K562 (cell line): ENCODE results near the gene PSMG3. TPM values are rescaled to one million over a fixed set of nuclear protein-coding genes. Genes with fewer than 3 reads are reported as not detected.

Source experiments
- ATAC-seq: fragments of 200-7000 bp; cut with Tn5 transposase; 3 replicates; pipeline ENCODE4 v1.9.1; 2020; ENCODE audit warnings: moderate library complexity
- BruUV-seq: library from RNA; stranded (reverse); fragments of 400-500 nt; replicated peaks from 2 replicates; lab custom pipeline; 2021; lab: Mats Ljungman, UMichigan
- CTCF ChIA-PET: fragments of 300-600 bp; formaldehyde crosslinking; extraction: SDS; loops from one replicate; lab custom pipeline; 2021; ENCODE audit warnings: low intra/inter-chr PET ratio; lab: Yijun Ruan, JAX
- POLR2A ChIA-PET: fragments of 300-600, 350-650 bp; sonication (Branson Sonifier 250); formaldehyde crosslinking; extraction: SDS; loops from one replicate; lab custom pipeline; 2021; ENCODE audit warnings: antibody characterized with exemption, inconsistent platforms; lab: Yijun Ruan, JAX
- DNase-seq, 4 experiments: peaks; one replicate each; pipeline versions ENCODE4 v3.0.0 to v3.0.0-alpha.2; 2011 to 2018; ENCODE audit warnings: low spot score in 3 of 4, mixed read lengths in 3 of 4; ENCODE audit errors: extremely low read depth in 1 of 4
- FAIRE-seq: peaks from 2 replicates; lab custom pipeline; 2011; peaks lifted over from hg19 to GRCh38; lab: Jason Lieb, UNC
- H2AFZ ChIP-seq: 2 replicates; pipeline ENCODE4 v1.6.0; 2011; ENCODE audit warnings: low read depth, low read length, control low read depth, inconsistent platforms
- H3K27ac ChIP-seq: fragments of 200-600 bp; 3 replicates; pipeline ENCODE4 v1.8.0; 2011; ENCODE audit warnings: low read depth, mild to moderate bottlenecking, control low read depth, inconsistent platforms, low read length, moderate library complexity, mixed read lengths; ENCODE audit errors: extremely low read depth
- H3K27me3 ChIP-seq, 2 experiments: fragments of 300-600 bp in 1 of 2; 2 replicates in 1 of 2; 3 replicates in 1 of 2; pipeline versions ENCODE4 v1.6.0 to v1.8.0; 2011; ENCODE audit warnings: inconsistent platforms in 2 of 2, low read length in 2 of 2, mild to moderate bottlenecking in 1 of 2, mixed read lengths in 1 of 2, moderate library complexity in 1 of 2; ENCODE audit not compliant: control insufficient read depth in 2 of 2, insufficient read depth in 2 of 2
- H3K36me3 ChIP-seq: fragments of 300-600 bp; 3 replicates; pipeline ENCODE4 v1.8.0; 2011; ENCODE audit warnings: mild to moderate bottlenecking, low read length, inconsistent platforms; ENCODE audit not compliant: control insufficient read depth, insufficient read depth
- H3K4me1 ChIP-seq, 2 experiments: fragments of 200-600 bp in 1 of 2; replicated peaks in 1 of 2; 2 replicates in 1 of 2; 3 replicates in 1 of 2; pipeline versions ENCODE4 v1.5.1 to v1.8.0; 2011; ENCODE audit warnings: inconsistent platforms in 2 of 2, low read length in 2 of 2, mild to moderate bottlenecking in 1 of 2, mixed read lengths in 1 of 2, moderate library complexity in 1 of 2; ENCODE audit not compliant: control insufficient read depth in 2 of 2, insufficient read depth in 2 of 2
- H3K4me2 ChIP-seq: 2 replicates; pipeline ENCODE4 v1.6.1; 2011; ENCODE audit warnings: low read length, control low read depth, inconsistent platforms, mixed read lengths; ENCODE audit not compliant: insufficient read depth
- H3K4me3 ChIP-seq: fragments of 200-600 bp; sonication (generic), shearing (Covaris generic); 2 replicates; pipeline ENCODE4 v1.5.1; 2016; ENCODE audit warnings: control low read depth, inconsistent platforms
- H3K79me2 ChIP-seq: fragments of 200-600 bp; 3 replicates; pipeline ENCODE4 v1.8.0; 2011; ENCODE audit warnings: low read length, inconsistent platforms; ENCODE audit not compliant: control insufficient read depth, insufficient read depth
- H3K9ac ChIP-seq, 2 experiments: 2 replicates each; pipeline versions ENCODE4 v1.6.0 to v1.6.1; 2011; ENCODE audit warnings: low read depth in 2 of 2, low read length in 2 of 2, control low read depth in 1 of 2, inconsistent platforms in 1 of 2, mild to moderate bottlenecking in 1 of 2, mixed read lengths in 1 of 2; ENCODE audit not compliant: insufficient read depth in 1 of 2
- H3K9me1 ChIP-seq: one replicate; pipeline ENCODE4 v1.6.0; 2011; ENCODE audit warnings: inconsistent platforms, mild to moderate bottlenecking, low read length, moderate library complexity; ENCODE audit not compliant: control insufficient read depth, insufficient read depth
- H3K9me3 ChIP-seq: replicated peaks from 2 replicates; pipeline ENCODE4 v1.5.1; 2011; ENCODE audit warnings: low read depth, low read length, inconsistent platforms; ENCODE audit not compliant: control insufficient read depth, insufficient read depth
- H4K20me1 ChIP-seq: replicated peaks from 2 replicates; pipeline ENCODE4 v1.6.1; 2011; ENCODE audit warnings: low read length, inconsistent platforms, mixed read lengths; ENCODE audit not compliant: control insufficient read depth, insufficient read depth
- BCOR ChIP-seq: fragments of 450-650 bp; IDR thresholded peaks from 2 replicates; pipeline ENCODE4 v1.6.1; 2016
- CC2D1A ChIP-seq: fragments of 450-650 bp; IDR thresholded peaks from 2 replicates; pipeline ENCODE4 v1.6.1; 2017; ENCODE audit warnings: mild to moderate bottlenecking
- CHD1 ChIP-seq: fragments of 200-600 bp; sonication (generic); IDR thresholded peaks from one replicate; pipeline ENCODE4 v1.6.1; 2012; ENCODE audit warnings: mild to moderate bottlenecking, moderate library complexity, low read length, inconsistent platforms
- CREM ChIP-seq: IDR thresholded peaks from 2 replicates; pipeline ENCODE4 v1.6.1; 2014; ENCODE audit warnings: antibody characterized with exemption, low read depth
- HOXB6 ChIP-seq: fragments of 250-450 bp; sonication (Bioruptor Pico); IDR thresholded peaks from 2 replicates; pipeline ENCODE4 v1.5.1; 2022; ENCODE audit warnings: mild to moderate bottlenecking, borderline replicate concordance
- KDM5B ChIP-seq: fragments of 200-600 bp; sonication (generic); IDR thresholded peaks from 2 replicates; pipeline ENCODE4 v1.6.1; 2012; ENCODE audit warnings: low read depth, mild to moderate bottlenecking, moderate library complexity, low read length, control low read depth, inconsistent platforms; ENCODE audit not compliant: insufficient replicate concordance
- KLF16 ChIP-seq: IDR thresholded peaks from 2 replicates; pipeline ENCODE4 v1.6.1; 2016; ENCODE audit warnings: antibody characterized with exemption
- NRF1 ChIP-seq, 2 experiments: fragments of 450-650 bp; IDR thresholded peaks in 1 of 2; conservative IDR thresholded peaks in 1 of 2; 2 replicates each; pipeline ENCODE4 v1.6.1; 2014; ENCODE audit warnings: mild to moderate bottlenecking in 2 of 2
- SMARCA5 ChIP-seq: fragments of 450-650 bp; IDR thresholded peaks from 2 replicates; pipeline ENCODE4 v1.6.1; 2016
- ZNF121 ChIP-seq: sonication (generic); formaldehyde crosslinking; conservative IDR thresholded peaks from 2 replicates; pipeline ENCODE4 v1.8.0; 2022; ENCODE audit warnings: missing genetic modification reagents
- ZNF384 ChIP-seq: IDR thresholded peaks from 2 replicates; pipeline ENCODE4 v1.6.1; 2012; ENCODE audit warnings: low read depth, low read length, improper control_type of control experiment
- WGBS: fragments of 100-300 bp; shearing (Covaris generic); methylation state at CpG from one replicate; pipeline ENCODE4 v1.1.6; 2016; ENCODE audit warnings: low coverage, mixed read lengths; ENCODE audit not compliant: insufficient coverage; ENCODE audit errors: missing lambda C conversion rate; 5-methylcytosine and 5-hydroxymethylcytosine counted together
- in situ Hi-C: fragments of 300-500 bp; cut with MboI; formaldehyde crosslinking; loops from 4 replicates; pipeline ENCODE4 v1.15.0; 2018; ENCODE audit warnings: inconsistent platforms, mixed read lengths
- intact Hi-C: fragments of 100-400 bp; cut with micrococcal nuclease; formaldehyde crosslinking; loops from 2 replicates; pipeline ENCODE4 v1.14.2; 2022
- polyA plus RNA-seq, 8 experiments: library from polyadenylated mRNA; depleted of rRNA in 4 of 8; stranded (reverse) in 5 of 8; unstranded in 3 of 8; fragments of >200 nt; fragmentation: Nextera tagmentation in 2 of 8; fragmentation: Illumina TruSeq in 1 of 8; extraction: Ambion mirVana in 2 of 8; extraction: Trizol in 1 of 8; gene quantifications; 2 replicates each; pipeline versions ENCODE4 v1.2.1 to v1.2.3, GENCODE V29; 2011 to 2014; ENCODE audit warnings: inconsistent platforms in 1 of 8, missing spikeins in 1 of 8
- total RNA-seq, 7 experiments: library from RNA; depleted of rRNA in 6 of 7; stranded (reverse); fragments of >200 nt in 6 of 7; fragmentation: Illumina TruSeq in 2 of 7; extraction: Trizol in 2 of 7; gene quantifications; 2 replicates each; pipeline versions ENCODE4 v1.2.1 to v1.2.3, GENCODE V29; 2011 to 2021; ENCODE audit warnings: low replicate concordance in 1 of 7
- TF ChIP-seq, protein P1 (sequence below): fragments of 450-650 bp; IDR thresholded peaks from 2 replicates; pipeline ENCODE4 v1.6.1; 2017; ENCODE audit warnings: antibody characterized with exemption
- TF ChIP-seq, protein P2 (sequence below): fragments of 450-650 bp; IDR thresholded peaks from 2 replicates; pipeline ENCODE4 v1.6.1; 2016; ENCODE audit warnings: low read depth, mild to moderate bottlenecking, moderate library complexity
- TF ChIP-seq, protein P3 (sequence below): fragments of 250-450 bp; sonication (Bioruptor Pico); IDR thresholded peaks from 2 replicates; pipeline ENCODE4 v1.8.0; 2022; ENCODE audit warnings: inconsistent platforms

The PSMG3 gene
- total and polyA plus RNA-seq, 9 of the 15 experiments (the other 6 are each of a cell fraction or from before 2014, with no cell fraction given) = 34.8 to 122 (median 80.1) TPM

DNA sequence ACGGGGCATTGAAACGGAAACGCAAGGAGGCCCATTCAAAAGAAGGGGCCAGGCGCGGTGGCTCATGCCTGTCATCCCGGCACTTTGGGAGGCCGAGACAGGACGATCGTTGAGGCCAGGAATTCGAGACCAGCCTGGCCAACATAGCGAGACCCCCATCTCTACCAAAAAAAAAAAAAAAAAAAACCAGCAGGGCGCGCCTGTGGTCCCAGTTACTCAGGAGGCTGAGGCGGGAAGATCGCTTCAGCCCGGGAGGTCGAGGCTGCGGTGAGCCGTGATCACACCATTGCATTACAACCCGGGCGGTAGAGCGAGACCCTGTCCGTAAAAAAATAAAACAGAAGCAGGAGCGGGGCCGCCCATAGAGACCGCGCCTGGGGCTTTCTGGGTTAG lies 396 bp downstream of the PSMG3 start:
- no peaks in the 10 kb centered on the region for H3K9me1 ChIP-seq
- H3K79me2 ChIP-seq = peaks cover 44% of the 10 kb centered on the region
- CTCF ChIA-PET = interaction anchor here (0.6 to 1.6 kb wide), 2 partner anchors 65 to 598 kb away, joined by 4 to 5 read pairs; partner anchors contain the start of gene INTS1
- H3K4me1 ChIP-seq = peaks cover 33 to 59% of the 10 kb centered on the region in 2 experiments; a peak in 4 of 5 replicates
- H3K9ac ChIP-seq = peak overlapping the region; percentile 97 to 99
- FAIRE-seq (peak; percentile 61), DNase-seq (peak in 1 of 4 experiments; percentile 24)
- in situ Hi-C loops = no loop called here
- no peaks in the 10 kb centered on the region for H3K9me3 ChIP-seq
- intact Hi-C loops = no loop called here
- H3K4me2 ChIP-seq = peak overlapping the region; percentile 88
- WGBS = 0% methylated on average over 23 of the region's 27 CpGs
- TF ChIP-seq, protein P1, sequence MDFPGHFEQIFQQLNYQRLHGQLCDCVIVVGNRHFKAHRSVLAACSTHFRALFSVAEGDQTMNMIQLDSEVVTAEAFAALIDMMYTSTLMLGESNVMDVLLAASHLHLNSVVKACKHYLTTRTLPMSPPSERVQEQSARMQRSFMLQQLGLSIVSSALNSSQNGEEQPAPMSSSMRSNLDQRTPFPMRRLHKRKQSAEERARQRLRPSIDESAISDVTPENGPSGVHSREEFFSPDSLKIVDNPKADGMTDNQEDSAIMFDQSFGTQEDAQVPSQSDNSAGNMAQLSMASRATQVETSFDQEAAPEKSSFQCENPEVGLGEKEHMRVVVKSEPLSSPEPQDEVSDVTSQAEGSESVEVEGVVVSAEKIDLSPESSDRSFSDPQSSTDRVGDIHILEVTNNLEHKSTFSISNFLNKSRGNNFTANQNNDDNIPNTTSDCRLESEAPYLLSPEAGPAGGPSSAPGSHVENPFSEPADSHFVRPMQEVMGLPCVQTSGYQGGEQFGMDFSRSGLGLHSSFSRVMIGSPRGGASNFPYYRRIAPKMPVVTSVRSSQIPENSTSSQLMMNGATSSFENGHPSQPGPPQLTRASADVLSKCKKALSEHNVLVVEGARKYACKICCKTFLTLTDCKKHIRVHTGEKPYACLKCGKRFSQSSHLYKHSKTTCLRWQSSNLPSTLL = no peak
- TF ChIP-seq ZNF121 (CRISPR knock-in tag) (peak; percentile 95), NRF1 (conservative IDR thresholded peaks at IDR 0.05 in 1 of 2, IDR thresholded peaks at IDR 0.05 in 1 of 2) (no peak), CC2D1A (no peak), CHD1 (peak; percentile 51), HOXB6 (no peak), KDM5B (peak; percentile 9), BCOR (peak; percentile 60; the same call in 1 of the 2 replicates), ZNF384 (peak; percentile 81), CREM (no peak), SMARCA5 (0 out of 2 replicates have a peak, but pooled peaks have one; percentile 28), KLF16 (no peak)
- TF ChIP-seq, protein P2, sequence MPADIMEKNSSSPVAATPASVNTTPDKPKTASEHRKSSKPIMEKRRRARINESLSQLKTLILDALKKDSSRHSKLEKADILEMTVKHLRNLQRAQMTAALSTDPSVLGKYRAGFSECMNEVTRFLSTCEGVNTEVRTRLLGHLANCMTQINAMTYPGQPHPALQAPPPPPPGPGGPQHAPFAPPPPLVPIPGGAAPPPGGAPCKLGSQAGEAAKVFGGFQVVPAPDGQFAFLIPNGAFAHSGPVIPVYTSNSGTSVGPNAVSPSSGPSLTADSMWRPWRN = no peak
- TF ChIP-seq, protein P3, sequence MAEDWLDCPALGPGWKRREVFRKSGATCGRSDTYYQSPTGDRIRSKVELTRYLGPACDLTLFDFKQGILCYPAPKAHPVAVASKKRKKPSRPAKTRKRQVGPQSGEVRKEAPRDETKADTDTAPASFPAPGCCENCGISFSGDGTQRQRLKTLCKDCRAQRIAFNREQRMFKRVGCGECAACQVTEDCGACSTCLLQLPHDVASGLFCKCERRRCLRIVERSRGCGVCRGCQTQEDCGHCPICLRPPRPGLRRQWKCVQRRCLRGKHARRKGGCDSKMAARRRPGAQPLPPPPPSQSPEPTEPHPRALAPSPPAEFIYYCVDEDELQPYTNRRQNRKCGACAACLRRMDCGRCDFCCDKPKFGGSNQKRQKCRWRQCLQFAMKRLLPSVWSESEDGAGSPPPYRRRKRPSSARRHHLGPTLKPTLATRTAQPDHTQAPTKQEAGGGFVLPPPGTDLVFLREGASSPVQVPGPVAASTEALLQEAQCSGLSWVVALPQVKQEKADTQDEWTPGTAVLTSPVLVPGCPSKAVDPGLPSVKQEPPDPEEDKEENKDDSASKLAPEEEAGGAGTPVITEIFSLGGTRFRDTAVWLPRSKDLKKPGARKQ = no peak
- TF ChIP-seq, all 486 proteins: peak for 6
- Histone ChIP-seq H2AFZ (peak overlapping the region; percentile 70), H3K36me3 (peaks cover 30% of the 10 kb centered on the region; the same call in 2 of the 3 replicates), H3K27me3 (no peaks in the 10 kb centered on the region), H3K4me3 (peak overlapping the region; percentile 95), H3K27ac (peak overlapping the region; percentile 95), H4K20me1 (no peaks in the 10 kb centered on the region)
- POLR2A ChIA-PET = no interaction called here
- no TSS peak for BruUV-seq
- no peak for ATAC-seq
